Retinal pigment epithelial cell (primary cell): ENCODE measurements around the gene COA5.

Source experiments
- DNase-seq: peaks from one replicate; pipeline ENCODE4 v3.0.0-alpha.2; 2010; ENCODE audit warnings: low read depth
- H3K4me3 ChIP-seq: 2 replicates; pipeline ENCODE4 v1.5.1; 2011; ENCODE audit warnings: mild to moderate bottlenecking, low read length, control low read depth, moderate library complexity
- CTCF ChIP-seq: conservative IDR thresholded peaks from 2 replicates; pipeline ENCODE4 v1.5.1; 2011; ENCODE audit warnings: low read depth, low read length, control low read depth, inconsistent platforms

COA5 gene

GRCh38 chr2:98568161-98568956 lies 40.0 kb downstream of the COA5 start:
- no peak overlapping the region for H3K4me3 ChIP-seq
- no peak for TF ChIP-seq CTCF
- DNase-seq, result no peak

DNA sequence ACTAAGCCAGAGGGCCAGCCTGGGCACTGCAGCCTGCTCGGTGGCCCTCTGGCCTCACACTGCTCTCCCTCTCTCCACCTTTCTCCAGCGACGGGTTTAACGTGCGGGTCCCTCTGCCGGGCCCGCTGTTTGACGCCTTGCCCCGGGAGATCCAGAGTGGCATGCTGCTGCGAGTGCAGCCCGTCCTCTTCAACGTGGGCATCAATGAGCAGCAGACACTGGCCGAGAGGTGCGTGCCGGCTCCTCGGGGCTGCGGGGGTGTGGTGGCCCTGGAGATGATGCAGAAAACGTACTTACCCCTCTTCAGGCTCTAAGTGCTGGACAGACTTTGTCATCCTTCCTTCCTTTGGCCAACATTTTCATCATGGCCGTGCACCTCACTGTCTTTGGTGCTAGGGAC lies 42.4 kb downstream of the COA5 start:
- DNase-seq, result no peak
- no peak for TF ChIP-seq CTCF
- H3K4me3 ChIP-seq, result no peak overlapping the region

- no peak for TF ChIP-seq CTCF
- DNase-seq, result no peak
- H3K4me3 ChIP-seq, result no peak overlapping the region
Measured at GRCh38 chr2:98565286-98565860, 42.9 kb downstream of the COA5 start.

- no peak for DNase-seq
- no peak overlapping the region for H3K4me3 ChIP-seq
- no peak for TF ChIP-seq CTCF
Measured at GRCh38 chr2:98564541-98565132, 43.7 kb downstream of the COA5 start.

DNA sequence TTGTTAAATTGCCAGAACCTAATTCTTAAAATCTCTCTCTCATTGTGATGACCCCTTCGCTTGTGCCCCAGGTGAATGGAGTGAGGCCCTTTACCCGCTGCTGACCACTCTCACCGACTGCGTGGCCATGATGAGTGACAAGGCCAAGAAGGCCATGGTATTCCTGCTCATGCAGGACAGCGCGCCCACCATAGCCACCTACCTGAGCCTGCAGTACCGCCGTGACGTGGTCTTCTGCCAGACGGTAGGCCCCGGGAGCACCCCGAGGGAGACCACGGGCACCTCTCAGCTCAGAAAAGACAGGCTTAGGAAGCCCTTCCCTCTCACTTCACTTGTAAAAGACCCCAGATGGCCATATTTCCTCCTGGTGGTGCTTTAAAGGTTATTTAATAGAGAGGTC lies 44.9 kb downstream of the COA5 start:
- H3K4me3 ChIP-seq, result no peak overlapping the region
- DNase-seq, result no peak
- no peak for TF ChIP-seq CTCF

DNA sequence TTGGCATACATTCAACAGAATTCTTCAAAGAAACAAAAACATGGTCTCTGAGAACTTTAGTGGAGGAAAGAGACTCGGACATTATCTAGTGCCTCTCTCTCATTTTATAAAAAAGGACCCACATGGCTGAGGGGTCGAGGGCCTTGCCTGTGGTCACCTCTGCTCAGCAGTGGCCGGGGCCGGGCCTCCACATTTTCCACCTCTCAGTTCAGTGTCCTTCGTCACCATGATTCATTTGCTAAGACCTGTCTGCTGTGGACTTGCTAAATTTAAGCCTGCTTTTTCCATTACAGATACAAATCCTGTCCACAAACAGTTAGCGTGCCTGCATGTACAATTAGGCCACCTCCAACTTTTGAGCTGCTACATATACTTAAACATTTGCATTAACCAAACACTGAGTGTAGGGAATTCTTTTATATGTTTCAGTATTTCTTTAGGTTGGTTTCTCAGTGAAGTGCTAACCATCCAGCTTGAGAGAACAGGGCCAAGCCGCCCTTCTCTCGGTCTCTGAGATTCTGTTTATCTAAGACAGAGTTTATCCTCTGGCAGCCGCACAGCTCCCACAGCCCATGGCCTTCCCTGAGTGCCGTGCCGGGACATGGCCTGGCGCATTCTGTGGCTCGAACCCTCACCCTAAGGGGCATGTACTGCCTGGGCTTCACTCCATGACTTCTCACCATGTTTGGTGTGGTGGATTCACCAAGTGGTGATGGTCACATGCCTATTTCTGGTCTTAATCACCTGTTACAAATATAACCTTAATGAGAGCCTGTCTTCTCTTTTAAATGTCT lies 46.2 kb downstream of the COA5 start:
- TF ChIP-seq CTCF, result no peak
- no peak for DNase-seq

More for the DNA sequence above, 46.2 kb downstream of the COA5 start:
- H3K4me3 ChIP-seq, result no peak overlapping the region
